ENCODE results near the gene KRTAP4-6.
"Not testable (repeated sequence)": the region's sequence is repeated elsewhere in the genome, so short reads cannot be mapped to it uniquely, and the experiment has no call there.

The KRTAP4-6 gene

GRCh38 chr17:41160648-41161047 lies 20.3 kb upstream of the KRTAP4-6 start, which contains the start of gene KRTAP4-4:
KRTAP4-4 (minus strand) TSS chr17:41160748; CDS start chr17:41160691, 57 bp downstream.
- no peak for TF ChIP-seq CTCF (conservative IDR thresholded peaks at IDR 0.05; ENCODE audit: low read depth, low read length)
- H3K4me3 ChIP-seq (ENCODE audit: low read depth, low read length): no peak within 1 kb of the TSS
- no peak for DNase-seq (ENCODE audit: low read depth)

DNA sequence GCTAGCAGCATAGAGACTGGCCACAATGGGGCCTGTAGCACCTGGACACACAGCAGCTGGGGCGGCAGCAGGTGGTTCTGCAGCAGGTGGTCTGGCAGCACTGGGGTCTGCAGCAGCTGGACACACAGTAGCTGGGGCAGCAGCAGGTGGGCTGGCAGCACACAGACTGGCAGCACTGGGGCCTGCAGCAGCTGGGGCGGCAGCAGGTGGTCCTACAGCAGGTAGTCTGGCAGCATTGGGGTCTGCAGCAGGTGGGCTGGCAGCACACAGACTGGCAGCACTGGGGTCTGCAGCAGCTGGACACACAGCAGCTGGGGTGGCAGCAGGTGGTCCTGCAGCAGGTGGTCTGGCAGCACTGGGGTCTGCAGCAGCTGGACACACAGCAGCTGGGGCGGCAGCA lies 19.8 kb upstream of the KRTAP4-6 start:
- H3K4me3 ChIP-seq (ENCODE audit: low read depth, low read length); DNase-seq (ENCODE audit: low read depth): not testable (repeated sequence)

DNA sequence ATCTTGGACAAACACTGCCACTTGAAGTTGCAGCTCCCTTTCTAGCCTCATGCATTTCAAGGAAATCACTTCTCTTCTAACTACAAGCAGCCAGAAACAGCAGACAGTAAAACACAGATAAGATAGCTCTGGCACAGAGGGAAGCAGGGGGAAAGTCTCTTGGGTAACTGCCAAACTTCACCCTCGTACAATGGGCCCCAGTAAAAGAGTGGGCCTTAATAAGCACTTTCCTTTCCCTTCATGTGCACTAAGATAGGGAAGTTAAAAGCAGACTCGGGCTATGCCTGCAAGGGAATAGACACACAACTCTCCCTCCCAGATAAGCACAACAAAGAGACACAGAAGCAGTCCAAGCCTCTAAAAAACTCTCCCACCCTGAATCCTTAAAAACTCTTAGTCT lies 13.5 kb upstream of the KRTAP4-6 start:
- TF ChIP-seq CTCF (conservative IDR thresholded peaks at IDR 0.05; ENCODE audit: low read depth, low read length): no peak
- H3K4me3 ChIP-seq (ENCODE audit: low read depth, low read length): no peak overlapping the region
- DNase-seq (ENCODE audit: low read depth): no peak

- no peak for DNase-seq (ENCODE audit: low read depth)
- TF ChIP-seq CTCF (conservative IDR thresholded peaks at IDR 0.05; ENCODE audit: low read depth, low read length): no peak
- H3K4me3 ChIP-seq (ENCODE audit: low read depth, low read length): no peak overlapping the region
These were observed 11.2 kb upstream of the KRTAP4-6 start for GRCh38 chr17:41151525-41151924.

- TF ChIP-seq CTCF (conservative IDR thresholded peaks at IDR 0.05; ENCODE audit: low read depth, low read length): no peak
- H3K4me3 ChIP-seq (ENCODE audit: low read depth, low read length): no peak overlapping the region
- DNase-seq (ENCODE audit: low read depth): no peak
These were observed 9.7 kb upstream of the KRTAP4-6 start for GRCh38 chr17:41150026-41150425.

DNA sequence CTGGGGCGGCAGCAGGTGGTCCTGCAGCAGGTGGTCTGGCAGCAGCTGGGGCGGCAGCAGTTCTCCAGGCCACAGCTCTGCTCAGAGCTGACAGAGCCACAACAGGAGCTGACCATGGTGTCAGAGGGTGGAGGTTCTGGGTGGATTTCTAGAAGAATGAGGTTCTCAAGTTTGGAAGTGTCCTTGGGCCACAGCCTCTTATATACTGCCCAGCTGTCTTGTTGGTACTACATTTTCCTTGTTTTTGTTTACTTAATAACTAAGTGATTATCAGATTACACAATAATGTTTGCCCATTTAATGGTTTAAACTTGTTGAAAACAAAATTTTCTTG lies 9.3 kb upstream of the KRTAP4-6 start, which contains the start of gene KRTAP4-5:
KRTAP4-5 (minus strand) TSS at position 174 of the 334 bp plus-strand sequence; CDS start at position 116, 58 bp downstream.
- DNase-seq (ENCODE audit: low read depth): no peak
- no peak for TF ChIP-seq CTCF (conservative IDR thresholded peaks at IDR 0.05; ENCODE audit: low read depth, low read length)
- H3K4me3 ChIP-seq (ENCODE audit: low read depth, low read length): no peak within 1 kb of the TSS

- H3K4me3 ChIP-seq (ENCODE audit: low read depth, low read length); DNase-seq (ENCODE audit: low read depth): not testable (repeated sequence)
These were observed 8.8 kb upstream of the KRTAP4-6 start for GRCh38 chr17:41148971-41149651.

- no peak overlapping the region for H3K4me3 ChIP-seq (ENCODE audit: low read depth, low read length)
- TF ChIP-seq CTCF (conservative IDR thresholded peaks at IDR 0.05; ENCODE audit: low read depth, low read length): no peak
- no peak for DNase-seq (ENCODE audit: low read depth)
These were observed 7.3 kb upstream of the KRTAP4-6 start for GRCh38 chr17:41147531-41148204.

All from choroid plexus epithelial cell (primary cell).